ENCODE measurements around the gene RCAN1. TPM values are rescaled to one million over a fixed set of nuclear protein-coding genes. Genes with fewer than 3 reads are reported as not detected.

Gene RCAN1
- total and polyA plus RNA-seq, 2 of the 8 experiments (the other 6 are each of a cell fraction or from before 2014, with no cell fraction given), result 1.7 to 6.4 TPM

- Histone ChIP-seq H3K56ac (replicated peaks; ENCODE audit: insufficient read length, low read depth, low read length) (no peak overlapping the region), H3K9ac (replicated peaks in 1 of 4; ENCODE audit: extremely low read depth in 1 of 4, low read depth in 3 of 4, low read length in 3 of 4) (no peak overlapping the region), H3K36me3 (ENCODE audit: control insufficient read depth in 2 of 4, insufficient read depth in 4 of 4, low read length in 3 of 4) (no peaks in the 10 kb centered on the region), H3K4me2 (ENCODE audit: insufficient read depth in 1 of 2, low read depth in 2 of 2, low read length in 2 of 2) (no peak overlapping the region), H2AK5ac (ENCODE audit: low read depth, low read length) (no peak overlapping the region), H3K27me3 (replicated peaks in 1 of 4; ENCODE audit: control insufficient read depth in 3 of 4, extremely low read depth in 1 of 4, insufficient read depth in 3 of 4, low read length in 3 of 4) (no peaks in the 10 kb centered on the region), H4K20me1 (replicated peaks in 1 of 2; ENCODE audit: control insufficient read depth in 1 of 2, insufficient read depth in 2 of 2, low read length in 2 of 2) (no peaks in the 10 kb centered on the region), H4K91ac (replicated peaks; ENCODE audit: insufficient read length, low read length) (no peak overlapping the region), H3K4me1 (replicated peaks in 1 of 4; ENCODE audit: control insufficient read depth in 3 of 4, insufficient read depth in 4 of 4, low read length in 3 of 4) (peaks cover 0 to 6% (median 0%) of the 10 kb centered on the region in 4 experiments; a peak in 1 of 7 replicates), H3K4ac (replicated peaks; ENCODE audit: insufficient read length, low read depth, low read length) (no peak overlapping the region), H3K18ac (ENCODE audit: extremely low read depth, low read length) (no peak overlapping the region), H2BK5ac (ENCODE audit: low read depth, low read length) (no peak overlapping the region), H3K27ac (ENCODE audit: low read depth, low read length) (no peak overlapping the region), H2BK15ac (ENCODE audit: low read length) (no peak overlapping the region), H3K14ac (ENCODE audit: insufficient read length) (no peak overlapping the region), H3K23me2 (ENCODE audit: low read depth, low read length) (no peaks in the 10 kb centered on the region), H2BK12ac (ENCODE audit: low read depth, low read length) (no peak overlapping the region), H2BK120ac (replicated peaks; ENCODE audit: low read depth, low read length) (no peak overlapping the region), H2BK20ac (ENCODE audit: low read length) (no peak overlapping the region), H3K23ac (ENCODE audit: insufficient read length) (no peak overlapping the region), H2AFZ (ENCODE audit: low read length) (no peak overlapping the region), H3K79me1 (ENCODE audit: low read depth, low read length) (no peaks in the 10 kb centered on the region), H3K4me3 (ENCODE audit: extremely low read depth in 1 of 4, insufficient read depth in 2 of 4, low read depth in 3 of 4, low read length in 4 of 4) (no peak overlapping the region), H4K8ac (ENCODE audit: extremely low read depth, insufficient read depth, low read length) (no peak overlapping the region), H4K5ac (ENCODE audit: insufficient read length, low read depth, low read length) (no peak overlapping the region), H3K9me3 (ENCODE audit: insufficient read depth in 2 of 2, low read depth in 1 of 2, low read length in 1 of 2) (no peaks in the 10 kb centered on the region), H3K79me2 (ENCODE audit: control insufficient read depth in 1 of 2, insufficient read depth in 2 of 2, low read length in 2 of 2) (no peaks in the 10 kb centered on the region)
- WGBS, 2 experiments (ENCODE audit: extremely low coverage in 1 of 2, insufficient coverage in 1 of 2, insufficient read length in 1 of 2, insufficient replicate concordance in 2 of 2, low coverage in 1 of 2, low lambda C conversion rate in 2 of 2, missing lambda C conversion rate in 1 of 2), result 87% methylated on average over 3 of the region's 3 CpGs; no CpG with 5 or more reads in 1 of the 2 experiments
- ChIA-PET POLR2A (ENCODE audit: partially characterized antibody) (no interaction called here), CTCF (ENCODE audit: partially characterized antibody) (no interaction called here)
- TF ChIP-seq CBX5 (IDR thresholded peaks at IDR 0.05; ENCODE audit: low read depth, low read length), result no peak
- TF ChIP-seq YY1 (IDR thresholded peaks at IDR 0.05; ENCODE audit: low read depth, low read length), result no peak
- no peak for TF ChIP-seq BACH1 (IDR thresholded peaks at IDR 0.05; ENCODE audit: low read length)
- TF ChIP-seq CEBPB (IDR thresholded peaks at IDR 0.05; ENCODE audit: low read depth, low read length), result no peak
- TF ChIP-seq BCL11A (IDR thresholded peaks at IDR 0.05; ENCODE audit: low read depth in 2 of 2, low read length in 2 of 2), result no peak
- no peak for TF ChIP-seq SRF (IDR thresholded peaks at IDR 0.05; ENCODE audit: low read depth, low read length)
- TF ChIP-seq TBP (IDR thresholded peaks at IDR 0.05; ENCODE audit: low read depth, low read length), result no peak
- no peak for TF ChIP-seq RBBP5 (IDR thresholded peaks at IDR 0.05; ENCODE audit: borderline replicate concordance, low read depth, low read length)
- TF ChIP-seq KDM4A (IDR thresholded peaks at IDR 0.05; ENCODE audit: low read depth, low read length, severe bottlenecking), result no peak
- no peak for TF ChIP-seq CTCF (IDR thresholded peaks at IDR 0.05; ENCODE audit: control extremely low read depth in 1 of 3, insufficient read depth in 1 of 3, low read depth in 1 of 3, low read length in 3 of 3)
- TF ChIP-seq EP300 (IDR thresholded peaks at IDR 0.05; ENCODE audit: borderline replicate concordance in 1 of 2, low read depth in 2 of 2, low read length in 2 of 2), result no peak
- DNase-seq (ENCODE audit: low read depth in 1 of 2, low spot score in 2 of 2) (no peak), FAIRE-seq (no peak)
These were observed 79.0 kb downstream of the RCAN1 start for GRCh38 chr21:34535886-34536285.
